ENCODE data around the gene MRPL53. TPM values are rescaled to one million over a fixed set of nuclear protein-coding genes. Genes with fewer than 3 reads are reported as not detected.
A peak's percentile ranks its signal among the peaks of the same experiment; 100 is the strongest.

The MRPL53 gene
- total and polyA plus RNA-seq, 2 of the 13 experiments (the other 11 are each of a cell fraction or from before 2014, with no cell fraction given), result 34.3 to 51.9 TPM

- TF ChIP-seq ZNF569 (CRISPR knock-in tag; IDR thresholded peaks at IDR 0.05; ENCODE audit: borderline replicate concordance), result no peak
- TF ChIP-seq, protein P1, sequence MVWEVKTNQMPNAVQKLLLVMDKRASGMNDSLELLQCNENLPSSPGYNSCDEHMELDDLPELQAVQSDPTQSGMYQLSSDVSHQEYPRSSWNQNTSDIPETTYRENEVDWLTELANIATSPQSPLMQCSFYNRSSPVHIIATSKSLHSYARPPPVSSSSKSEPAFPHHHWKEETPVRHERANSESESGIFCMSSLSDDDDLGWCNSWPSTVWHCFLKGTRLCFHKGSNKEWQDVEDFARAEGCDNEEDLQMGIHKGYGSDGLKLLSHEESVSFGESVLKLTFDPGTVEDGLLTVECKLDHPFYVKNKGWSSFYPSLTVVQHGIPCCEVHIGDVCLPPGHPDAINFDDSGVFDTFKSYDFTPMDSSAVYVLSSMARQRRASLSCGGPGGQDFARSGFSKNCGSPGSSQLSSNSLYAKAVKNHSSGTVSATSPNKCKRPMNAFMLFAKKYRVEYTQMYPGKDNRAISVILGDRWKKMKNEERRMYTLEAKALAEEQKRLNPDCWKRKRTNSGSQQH (CRISPR knock-in tag; IDR thresholded peaks at IDR 0.05; ENCODE audit: low read depth), result no peak
- TF ChIP-seq SALL1 (CRISPR knock-in tag; IDR thresholded peaks at IDR 0.05), result peak; percentile 90
- TF ChIP-seq YY1 (IDR thresholded peaks at IDR 0.05; ENCODE audit: insufficient read depth, insufficient replicate concordance, low read depth, low read length), result no peak
- peak; percentile 74; the same call in 1 of the 2 replicates for TF ChIP-seq ZNF331 (CRISPR knock-in tag; IDR thresholded peaks at IDR 0.05)
- TF ChIP-seq ZNF709 (CRISPR knock-in tag; IDR thresholded peaks at IDR 0.05), result no peak; the same call in 1 of the 2 replicates
- TF ChIP-seq, protein P2, sequence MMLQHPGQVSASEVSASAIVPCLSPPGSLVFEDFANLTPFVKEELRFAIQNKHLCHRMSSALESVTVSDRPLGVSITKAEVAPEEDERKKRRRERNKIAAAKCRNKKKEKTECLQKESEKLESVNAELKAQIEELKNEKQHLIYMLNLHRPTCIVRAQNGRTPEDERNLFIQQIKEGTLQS (CRISPR knock-in tag; IDR thresholded peaks at IDR 0.05), result no peak
- TF ChIP-seq ZNF460 (CRISPR knock-in tag; IDR thresholded peaks at IDR 0.05; ENCODE audit: borderline replicate concordance), result peak; percentile 76; the same call in 1 of the 2 replicates
- 0 out of 2 replicates have a peak, but pooled peaks have one; percentile 84 for TF ChIP-seq WIZ (CRISPR knock-in tag; IDR thresholded peaks at IDR 0.05)
- no peak for TF ChIP-seq CHD2 (IDR thresholded peaks at IDR 0.05; ENCODE audit: low read depth, low read length)
- TF ChIP-seq THAP8 (CRISPR knock-in tag; IDR thresholded peaks at IDR 0.05; ENCODE audit: borderline replicate concordance), result no peak
- TF ChIP-seq TMF1 (CRISPR knock-in tag; IDR thresholded peaks at IDR 0.05; ENCODE audit: low read depth), result 0 out of 2 replicates have a peak, but pooled peaks have one; percentile 87
- TF ChIP-seq ZNF335 (CRISPR knock-in tag; IDR thresholded peaks at IDR 0.05), result no peak
- TF ChIP-seq, protein P3, sequence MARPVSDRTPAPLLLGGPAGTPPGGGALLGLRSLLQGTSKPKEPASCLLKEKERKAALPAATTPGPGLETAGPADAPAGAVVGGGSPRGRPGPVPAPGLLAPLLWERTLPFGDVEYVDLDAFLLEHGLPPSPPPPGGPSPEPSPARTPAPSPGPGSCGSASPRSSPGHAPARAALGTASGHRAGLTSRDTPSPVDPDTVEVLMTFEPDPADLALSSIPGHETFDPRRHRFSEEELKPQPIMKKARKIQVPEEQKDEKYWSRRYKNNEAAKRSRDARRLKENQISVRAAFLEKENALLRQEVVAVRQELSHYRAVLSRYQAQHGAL (CRISPR knock-in tag; IDR thresholded peaks at IDR 0.05; ENCODE audit: not compliant biosample characterization), result no peak
- no peak for TF ChIP-seq ZNF484 (CRISPR knock-in tag; IDR thresholded peaks at IDR 0.05; ENCODE audit: borderline replicate concordance, low read depth)
- TF ChIP-seq MXD1 (CRISPR knock-in tag; IDR thresholded peaks at IDR 0.05), result no peak
- peak; percentile 22; the same call in 1 of the 2 replicates for TF ChIP-seq TRIM24 (CRISPR knock-in tag; IDR thresholded peaks at IDR 0.05)
- no peak for TF ChIP-seq ZNF496 (CRISPR knock-in tag; IDR thresholded peaks at IDR 0.05; ENCODE audit: insufficient replicate concordance)
- peak; percentile 82 for TF ChIP-seq ZEB1 (IDR thresholded peaks at IDR 0.05; ENCODE audit: insufficient replicate concordance, low read depth)
- no peak for TF ChIP-seq CREB3 (CRISPR knock-in tag; IDR thresholded peaks at IDR 0.05)
- no peak for TF ChIP-seq ELF1 (CRISPR knock-in tag; IDR thresholded peaks at IDR 0.05)
- no peak for TF ChIP-seq NFIB (CRISPR knock-in tag; IDR thresholded peaks at IDR 0.05; ENCODE audit: borderline replicate concordance)
- peak; percentile 35; the same call in 1 of the 2 replicates for TF ChIP-seq IRF9 (CRISPR knock-in tag; IDR thresholded peaks at IDR 0.05; ENCODE audit: borderline replicate concordance)
Observed at GRCh38 chr2:74488643-74489481, 16.4 kb upstream of the MRPL53 start (continued).

Measured in HepG2 (cell line).